ENCODE measurements around the gene RABGGTA. TPM values are rescaled to one million over a fixed set of nuclear protein-coding genes. Genes with fewer than 3 reads are reported as not detected.

RABGGTA gene
- total RNA-seq, 1 experiment from 2014 or later: 27.1 TPM

DNA sequence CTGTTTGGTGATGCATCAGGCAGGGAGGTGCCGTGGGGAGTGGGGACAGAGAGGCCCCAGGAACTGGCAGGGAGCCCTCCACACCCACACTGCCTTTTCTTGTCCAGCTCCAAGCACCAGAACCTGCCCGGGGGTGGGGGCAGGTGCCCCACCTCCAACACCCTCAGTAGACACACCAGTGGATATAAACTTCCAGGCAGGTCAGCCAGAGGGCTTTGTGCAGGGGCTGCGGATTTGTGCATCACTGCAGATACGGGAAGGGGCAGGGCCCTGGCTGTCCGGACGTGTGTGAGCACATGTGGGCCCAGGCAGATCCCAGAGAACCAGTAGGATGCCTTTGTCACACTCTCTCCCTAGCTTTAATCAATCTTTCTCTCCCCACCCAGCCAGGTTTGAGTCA lies 7.1 kb downstream of the RABGGTA start:
- ChIA-PET CTCF (interaction anchor here (1.1 kb wide), 1 partner anchor 21 kb away, joined by 3 read pairs; the partner anchor contains the start of gene TINF2), POLR2A (interaction anchor here (1.8 kb wide), 1 partner anchor 22 kb away, joined by 5 read pairs; the partner anchor contains the start of gene TINF2)
- no peak for DNase-seq
- BruUV-seq (replicated peaks): no TSS peak
- Mint-ChIP-seq H3K4me1 (ENCODE audit: low read depth, unreplicated experiment) (no peaks in the 10 kb centered on the region), H3K9me3 (ENCODE audit: unreplicated experiment) (no peaks in the 10 kb centered on the region), H3K4me3 (ENCODE audit: unreplicated experiment) (no peak overlapping the region), H3K27me3 (ENCODE audit: insufficient read depth, unreplicated experiment) (no peaks in the 10 kb centered on the region), H3K27ac (ENCODE audit: unreplicated experiment) (peak overlapping the region; percentile 50), H3K36me3 (ENCODE audit: insufficient read depth, unreplicated experiment) (peaks cover 6% of the 10 kb centered on the region)
- Histone ChIP-seq H3K27me3 (replicated peaks; ENCODE audit: control insufficient read depth, insufficient read depth, low read length) (no peaks in the 10 kb centered on the region), H3K4me1 (peaks cover 12% of the 10 kb centered on the region; the same call in 1 of the 2 replicates), H3K36me3 (ENCODE audit: control insufficient read depth, insufficient read depth, low read length) (no peaks in the 10 kb centered on the region), H3K9me3 (no peaks in the 10 kb centered on the region), H3K4me3 (ENCODE audit: low read depth, low read length) (no peak overlapping the region)
- intact Hi-C loops (cut with micrococcal nuclease; ENCODE audit: unreplicated experiment): no loop called here
- TF ChIP-seq, protein P1, sequence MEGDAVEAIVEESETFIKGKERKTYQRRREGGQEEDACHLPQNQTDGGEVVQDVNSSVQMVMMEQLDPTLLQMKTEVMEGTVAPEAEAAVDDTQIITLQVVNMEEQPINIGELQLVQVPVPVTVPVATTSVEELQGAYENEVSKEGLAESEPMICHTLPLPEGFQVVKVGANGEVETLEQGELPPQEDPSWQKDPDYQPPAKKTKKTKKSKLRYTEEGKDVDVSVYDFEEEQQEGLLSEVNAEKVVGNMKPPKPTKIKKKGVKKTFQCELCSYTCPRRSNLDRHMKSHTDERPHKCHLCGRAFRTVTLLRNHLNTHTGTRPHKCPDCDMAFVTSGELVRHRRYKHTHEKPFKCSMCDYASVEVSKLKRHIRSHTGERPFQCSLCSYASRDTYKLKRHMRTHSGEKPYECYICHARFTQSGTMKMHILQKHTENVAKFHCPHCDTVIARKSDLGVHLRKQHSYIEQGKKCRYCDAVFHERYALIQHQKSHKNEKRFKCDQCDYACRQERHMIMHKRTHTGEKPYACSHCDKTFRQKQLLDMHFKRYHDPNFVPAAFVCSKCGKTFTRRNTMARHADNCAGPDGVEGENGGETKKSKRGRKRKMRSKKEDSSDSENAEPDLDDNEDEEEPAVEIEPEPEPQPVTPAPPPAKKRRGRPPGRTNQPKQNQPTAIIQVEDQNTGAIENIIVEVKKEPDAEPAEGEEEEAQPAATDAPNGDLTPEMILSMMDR (IDR thresholded peaks at IDR 0.05; ENCODE audit: insufficient read depth in 1 of 2, low read depth in 1 of 2, low read length in 1 of 2, severe bottlenecking in 1 of 2, unreplicated experiment in 1 of 2): no peak

DNA sequence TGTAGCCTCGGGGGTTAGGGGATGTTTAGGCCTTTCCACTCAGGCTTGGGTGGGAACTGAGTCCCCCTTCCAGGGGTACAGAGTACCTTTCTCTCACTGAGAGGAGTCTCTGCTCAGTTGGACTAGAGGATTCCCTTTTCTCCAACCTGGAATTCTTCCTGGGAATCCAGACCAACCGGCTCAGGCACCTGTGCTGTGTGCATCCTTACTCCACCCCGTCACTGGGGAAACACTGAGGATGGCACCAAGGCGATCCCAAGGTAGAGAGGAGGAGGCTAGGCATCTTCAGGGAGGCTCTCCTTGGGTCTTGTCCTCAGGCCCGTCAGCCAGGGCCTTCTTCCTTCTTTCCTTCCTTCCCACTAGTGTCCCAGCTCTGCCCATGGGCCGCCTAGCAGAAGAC lies 7.5 kb downstream of the RABGGTA start:
- BruUV-seq (replicated peaks): no TSS peak
- Mint-ChIP-seq H3K9me3 (ENCODE audit: unreplicated experiment) (no peaks in the 10 kb centered on the region), H3K27ac (ENCODE audit: unreplicated experiment) (peak overlapping the region; percentile 50), H3K4me1 (ENCODE audit: low read depth, unreplicated experiment) (no peaks in the 10 kb centered on the region), H3K4me3 (ENCODE audit: unreplicated experiment) (no peak overlapping the region), H3K36me3 (ENCODE audit: insufficient read depth, unreplicated experiment) (peaks cover 6% of the 10 kb centered on the region), H3K27me3 (ENCODE audit: insufficient read depth, unreplicated experiment) (no peaks in the 10 kb centered on the region)
- H3K36me3 ChIP-seq (ENCODE audit: control insufficient read depth, insufficient read depth, low read length): no peaks in the 10 kb centered on the region
- no peak overlapping the region for H3K4me3 ChIP-seq (ENCODE audit: low read depth, low read length)
- intact Hi-C loops (cut with micrococcal nuclease; ENCODE audit: unreplicated experiment): no loop called here
- H3K4me1 ChIP-seq: peaks cover 12% of the 10 kb centered on the region; the same call in 1 of the 2 replicates
- TF ChIP-seq, protein P1 (IDR thresholded peaks at IDR 0.05; ENCODE audit: insufficient read depth in 1 of 2, low read depth in 1 of 2, low read length in 1 of 2, severe bottlenecking in 1 of 2, unreplicated experiment in 1 of 2): no peak
- CTCF ChIA-PET: interaction anchor here (1.1 kb wide), 1 partner anchor 21 kb away, joined by 3 read pairs; the partner anchor contains the start of gene TINF2
- H3K27me3 ChIP-seq (replicated peaks; ENCODE audit: control insufficient read depth, insufficient read depth, low read length): no peaks in the 10 kb centered on the region
- POLR2A ChIA-PET: interaction anchor here (1.8 kb wide), 1 partner anchor 21 kb away, joined by 5 read pairs; the partner anchor contains the start of gene TINF2
- H3K9me3 ChIP-seq: no peaks in the 10 kb centered on the region
- no peak for DNase-seq

DNA sequence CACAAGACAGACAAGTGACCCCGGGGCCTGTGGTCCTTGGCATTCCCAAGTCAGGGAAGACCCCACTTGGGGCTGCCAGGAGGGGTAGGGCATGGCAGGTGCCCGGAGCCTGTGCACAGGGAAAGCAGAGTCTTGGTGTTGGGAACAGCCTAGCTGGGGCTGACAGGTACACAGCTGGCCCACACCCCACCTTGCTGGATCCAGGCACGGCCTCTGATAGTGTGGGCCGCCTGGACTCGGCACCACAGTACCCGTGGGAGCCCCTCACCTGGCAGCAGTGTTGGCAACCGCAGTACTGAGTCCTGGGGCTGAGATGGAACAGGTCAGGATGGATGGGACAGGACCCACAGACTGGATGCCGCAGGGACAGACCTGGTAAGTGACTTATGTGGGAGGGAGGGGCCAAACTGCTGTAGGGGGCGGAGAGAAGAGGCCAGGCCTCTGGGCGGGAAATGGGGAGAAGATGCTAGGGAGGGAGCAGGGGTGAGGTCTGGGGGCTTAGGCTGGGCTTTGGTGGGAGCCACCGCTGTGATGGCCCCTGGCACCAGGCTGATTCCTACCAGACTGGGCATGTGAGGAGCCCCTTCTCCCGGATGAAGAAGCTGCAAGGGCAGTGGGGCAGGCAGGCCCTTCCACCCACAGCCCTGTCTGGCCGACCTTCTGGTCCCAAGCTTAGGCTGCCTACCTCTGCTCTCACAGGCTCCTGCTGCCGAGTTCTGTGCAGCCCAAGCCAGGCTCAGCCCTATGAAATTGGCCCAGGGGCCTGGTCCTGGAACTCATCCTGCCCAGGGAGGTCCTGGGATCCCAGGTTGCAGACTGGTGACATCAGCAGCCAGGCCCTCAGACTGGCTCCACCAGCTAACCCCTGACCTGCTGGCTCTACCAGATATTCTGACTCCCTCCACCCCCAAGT lies 8.3 kb downstream of the RABGGTA start, which contains the start of gene TGM1:
Gene TGM1 (minus strand): TSS at position 357 of the 913 bp plus-strand sequence. CDS start 825 bp downstream, outside the sequence.
- Mint-ChIP-seq H3K9me3 (ENCODE audit: unreplicated experiment) (no peaks in the 10 kb centered on the region), H3K27me3 (ENCODE audit: insufficient read depth, unreplicated experiment) (no peaks in the 10 kb centered on the region), H3K4me1 (ENCODE audit: low read depth, unreplicated experiment) (no peaks in the 10 kb centered on the region), H3K27ac (ENCODE audit: unreplicated experiment) (peak within 1 kb of the TSS; percentile 50), H3K36me3 (ENCODE audit: insufficient read depth, unreplicated experiment) (peaks cover 6% of the 10 kb centered on the region), H3K4me3 (ENCODE audit: unreplicated experiment) (no peak within 1 kb of the TSS)
- POLR2A ChIA-PET: interaction anchor here (1.8 kb wide), 1 partner anchor 21 kb away, joined by 5 read pairs; the partner anchor contains the start of gene TINF2
- intact Hi-C loops (cut with micrococcal nuclease; ENCODE audit: unreplicated experiment): no loop called here
- CTCF ChIA-PET: interaction anchor here (1.1 kb wide), 1 partner anchor 20 kb away, joined by 3 read pairs; the partner anchor contains the start of gene TINF2
- Histone ChIP-seq H3K9me3 (no peaks in the 10 kb centered on the region), H3K4me3 (ENCODE audit: low read depth, low read length) (no peak within 1 kb of the TSS), H3K4me1 (peaks cover 12% of the 10 kb centered on the region; the same call in 1 of the 2 replicates), H3K36me3 (ENCODE audit: control insufficient read depth, insufficient read depth, low read length) (no peaks in the 10 kb centered on the region), H3K27me3 (replicated peaks; ENCODE audit: control insufficient read depth, insufficient read depth, low read length) (no peaks in the 10 kb centered on the region)
- BruUV-seq (replicated peaks): no TSS peak
- DNase-seq: peak; percentile 36 to 47
- TF ChIP-seq, protein P1 (IDR thresholded peaks at IDR 0.05; ENCODE audit: insufficient read depth in 1 of 2, low read depth in 1 of 2, low read length in 1 of 2, severe bottlenecking in 1 of 2, unreplicated experiment in 1 of 2): no peak
